Liver (tissue), 9 donors: Measurements from ENCODE around the gene ERI2. TPM values are rescaled to one million over a fixed set of nuclear protein-coding genes. Genes with fewer than 3 reads are reported as not detected.
"Not testable (repeated sequence)": the region's sequence is repeated elsewhere in the genome, so short reads cannot be mapped to it uniquely, and the experiment has no call there.

Experiments used
- DNase-seq: peaks from one replicate; pipeline ENCODE4 v3.0.0-alpha.2; 2017; ENCODE audit warnings: low spot score
- H3K27ac ChIP-seq, 2 donors: one replicate each; pipeline ENCODE4 v1.7.0; 2013; ENCODE audit warnings: inconsistent platforms in 2 of 2, low read length in 2 of 2, control low read depth in 1 of 2, low read depth in 1 of 2, mild to moderate bottlenecking in 1 of 2
- H3K27me3 ChIP-seq, 4 donors: one replicate each; pipeline versions ENCODE4 v1.6.1 to v1.7.0; 2013; ENCODE audit warnings: low read length in 3 of 4, inconsistent platforms in 1 of 4, mild to moderate bottlenecking in 1 of 4, moderate library complexity in 1 of 4; ENCODE audit not compliant: control insufficient read depth in 4 of 4, insufficient read depth in 4 of 4
- H3K36me3 ChIP-seq, 4 donors: one replicate each; pipeline versions ENCODE4 v1.6.1 to v1.7.0; 2013; ENCODE audit warnings: low read length in 3 of 4, mild to moderate bottlenecking in 3 of 4, low read depth in 1 of 4, moderate library complexity in 1 of 4; ENCODE audit not compliant: control insufficient read depth in 4 of 4, insufficient read depth in 3 of 4
- H3K4me1 ChIP-seq, 4 donors: one replicate each; pipeline versions ENCODE4 v1.6.1 to v1.7.0; 2013; ENCODE audit warnings: low read length in 3 of 4, mild to moderate bottlenecking in 3 of 4, moderate library complexity in 1 of 4; ENCODE audit not compliant: control insufficient read depth in 4 of 4, insufficient read depth in 4 of 4
- H3K4me3 ChIP-seq, 3 donors: one replicate each; pipeline versions ENCODE4 v1.6.1 to v1.7.0; 2013; ENCODE audit warnings: low read length in 3 of 3, control low read depth in 1 of 3, low read depth in 1 of 3, mild to moderate bottlenecking in 1 of 3
- H3K9ac ChIP-seq, 2 donors: one replicate each; pipeline ENCODE4 v1.7.0; 2013; ENCODE audit warnings: low read length in 2 of 2, mild to moderate bottlenecking in 2 of 2, moderate library complexity in 2 of 2, control low read depth in 1 of 2, low read depth in 1 of 2
- H3K9me3 ChIP-seq, 4 donors: one replicate each; pipeline versions ENCODE4 v1.6.1 to v1.7.0; 2013; ENCODE audit warnings: low read length in 3 of 4; ENCODE audit not compliant: control insufficient read depth in 4 of 4
- ATF3 ChIP-seq: IDR thresholded peaks from 2 replicates; pipeline ENCODE4 v1.6.1; 2016; ENCODE audit warnings: antibody characterized with exemption
- CTCF ChIP-seq: fragments of 150-350 bp; IDR thresholded peaks from 2 replicates; pipeline ENCODE4 v1.5.1; 2017; ENCODE audit warnings: improper control_type of control experiment, low read depth, low read length; ENCODE audit not compliant: missing input control
- EGR1 ChIP-seq, 2 donors: IDR thresholded peaks; 2 replicates each; pipeline ENCODE4 v1.6.1; 2016 to 2018; ENCODE audit warnings: antibody characterized with exemption in 2 of 2, low read depth in 2 of 2
- FOXA1 ChIP-seq: IDR thresholded peaks from 2 replicates; pipeline ENCODE4 v1.6.1; 2016; ENCODE audit warnings: antibody characterized with exemption
- FOXA2 ChIP-seq: IDR thresholded peaks from 2 replicates; pipeline ENCODE4 v1.6.1; 2016; ENCODE audit warnings: antibody characterized with exemption
- GABPA ChIP-seq, 2 donors: IDR thresholded peaks in 1 of 2; conservative IDR thresholded peaks in 1 of 2; 2 replicates each; pipeline ENCODE4 v1.6.1; 2016; ENCODE audit warnings: antibody characterized with exemption in 2 of 2, mild to moderate bottlenecking in 1 of 2, moderate library complexity in 1 of 2
- HNF4A ChIP-seq, 2 donors: conservative IDR thresholded peaks; 2 replicates each; pipeline ENCODE4 v1.6.1; 2016; ENCODE audit warnings: antibody characterized with exemption in 2 of 2, mild to moderate bottlenecking in 2 of 2
- HNF4G ChIP-seq: IDR thresholded peaks from 2 replicates; pipeline ENCODE4 v1.6.1; 2016; ENCODE audit warnings: antibody characterized with exemption
- JUND ChIP-seq, 2 donors: IDR thresholded peaks; 2 replicates each; pipeline ENCODE4 v1.6.1; 2016; ENCODE audit warnings: antibody characterized with exemption in 2 of 2
- MAX ChIP-seq: IDR thresholded peaks from 2 replicates; pipeline ENCODE4 v1.6.1; 2016; ENCODE audit warnings: antibody characterized with exemption
- NR2F2 ChIP-seq: IDR thresholded peaks from 2 replicates; pipeline ENCODE4 v1.6.1; 2016; ENCODE audit warnings: antibody characterized with exemption
- RXRA ChIP-seq, 2 donors: IDR thresholded peaks; 2 replicates each; pipeline ENCODE4 v1.6.1; 2017 to 2018; ENCODE audit warnings: antibody characterized with exemption in 2 of 2, mild to moderate bottlenecking in 1 of 2
- SP1 ChIP-seq: IDR thresholded peaks from 2 replicates; pipeline ENCODE4 v1.6.1; 2018; ENCODE audit warnings: antibody characterized with exemption, mild to moderate bottlenecking
- TAF1 ChIP-seq: conservative IDR thresholded peaks from 2 replicates; pipeline ENCODE4 v1.6.1; 2016; ENCODE audit warnings: antibody characterized with exemption, mild to moderate bottlenecking
- YY1 ChIP-seq: IDR thresholded peaks from 2 replicates; pipeline ENCODE4 v1.6.1; 2016; ENCODE audit warnings: antibody characterized with exemption, mild to moderate bottlenecking
- WGBS: extraction: QIAGEN DNeasy Blood & Tissue Kit; methylation state at CpG from one replicate; pipeline ENCODE4 v1.1.7; 2013; 5-methylcytosine and 5-hydroxymethylcytosine counted together
- polyA plus RNA-seq, 2 donors: library from polyadenylated mRNA; stranded (reverse) in 1 of 2; unstranded in 1 of 2; fragments of 200-250 nt in 1 of 2; fragments of >200 nt in 1 of 2; fragmentation: Nextera tagmentation in 1 of 2; extraction: Ambion mirVana in 1 of 2; gene quantifications; one replicate each; pipeline versions ENCODE4 v1.2.1 to v1.2.3, GENCODE V29; 2013 to 2015
- total RNA-seq, 2 donors: library from RNA; depleted of rRNA; stranded (reverse); fragments of >200 nt; gene quantifications; one replicate each; pipeline ENCODE4 v1.2.3, GENCODE V29; 2014
- TF ChIP-seq, protein P1 (sequence below): IDR thresholded peaks from 2 replicates; pipeline ENCODE4 v1.6.1; 2016; ENCODE audit warnings: antibody characterized with exemption, mild to moderate bottlenecking
- TF ChIP-seq, protein P2 (sequence below): IDR thresholded peaks from 2 replicates; pipeline ENCODE4 v1.6.1; 2016; ENCODE audit warnings: antibody characterized with exemption
- donor health status: healthy.
- donor health status: healthy.
- donor health status: healthy.
- donor health status: healthy.
- donor health status: healthy.

Gene ERI2
- total and polyA plus RNA-seq, 4 donors: 8.8 to 79.1 (median 19.1) TPM

DNA sequence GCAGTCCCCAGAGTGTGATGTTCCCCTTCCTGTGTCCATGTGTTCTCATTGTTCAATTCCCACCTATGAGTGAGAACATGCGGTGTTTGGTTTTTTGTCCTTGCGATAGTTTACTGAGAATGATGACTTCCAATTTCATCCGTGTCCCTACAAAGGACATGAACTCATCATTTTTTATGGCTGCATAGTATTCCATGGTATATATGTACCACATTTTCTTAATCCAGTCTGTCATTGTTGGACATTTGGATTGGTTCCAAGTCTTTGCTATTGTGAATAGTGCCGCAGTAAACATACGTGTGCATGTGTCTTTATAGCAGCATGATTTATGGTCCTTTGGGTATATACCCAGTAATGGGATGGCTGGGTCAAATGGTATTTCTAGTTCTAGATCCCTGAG, 50.5 kb downstream of the ERI2 start:
- H3K36me3 ChIP-seq, H3K4me3 ChIP-seq, H3K9me3 ChIP-seq, H3K4me1 ChIP-seq, DNase-seq, H3K27ac ChIP-seq, H3K9ac ChIP-seq, H3K27me3 ChIP-seq: not testable (repeated sequence)
- WGBS: 86% methylated on average over 3 of the region's 5 CpGs

DNA sequence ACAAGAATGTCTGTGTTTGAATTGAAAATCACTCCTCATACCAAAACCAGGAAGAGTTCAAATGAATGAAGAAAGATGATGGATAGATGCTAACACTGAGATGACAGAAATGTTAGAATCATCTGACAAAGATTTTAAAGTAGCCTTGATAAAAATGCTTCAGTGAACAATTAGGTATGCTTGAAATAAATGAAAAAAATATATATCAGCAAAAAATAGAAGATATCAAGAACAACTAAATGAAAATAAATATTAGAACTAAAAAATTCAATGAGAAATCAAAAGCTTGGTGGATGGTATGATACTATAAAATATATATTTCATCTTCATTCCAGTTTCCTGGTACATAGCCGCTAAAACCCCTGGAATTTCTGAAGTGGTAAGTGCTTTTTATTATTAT, 51.0 kb downstream of the ERI2 start:
- Histone ChIP-seq H3K9me3 (no peaks in the 10 kb centered on the region), H3K27me3 (no peaks in the 10 kb centered on the region), H3K36me3 (no peaks in the 10 kb centered on the region), H3K4me3 (no peak overlapping the region), H3K9ac (no peak overlapping the region), H3K27ac (no peak overlapping the region), H3K4me1 (no peaks in the 10 kb centered on the region)
- TF ChIP-seq EGR1 (IDR thresholded peaks at IDR 0.05; ENCODE audit: low read depth in 2 of 2) (no peak), JUND (IDR thresholded peaks at IDR 0.05) (no peak), NR2F2 (no peak), GABPA (IDR thresholded peaks at IDR 0.05 in 1 of 2, conservative IDR thresholded peaks at IDR 0.05 in 1 of 2) (no peak), HNF4G (no peak), ATF3 (no peak), YY1 (no peak), FOXA1 (no peak), SP1 (no peak), MAX (no peak), FOXA2 (no peak)
- TF ChIP-seq, protein P1, sequence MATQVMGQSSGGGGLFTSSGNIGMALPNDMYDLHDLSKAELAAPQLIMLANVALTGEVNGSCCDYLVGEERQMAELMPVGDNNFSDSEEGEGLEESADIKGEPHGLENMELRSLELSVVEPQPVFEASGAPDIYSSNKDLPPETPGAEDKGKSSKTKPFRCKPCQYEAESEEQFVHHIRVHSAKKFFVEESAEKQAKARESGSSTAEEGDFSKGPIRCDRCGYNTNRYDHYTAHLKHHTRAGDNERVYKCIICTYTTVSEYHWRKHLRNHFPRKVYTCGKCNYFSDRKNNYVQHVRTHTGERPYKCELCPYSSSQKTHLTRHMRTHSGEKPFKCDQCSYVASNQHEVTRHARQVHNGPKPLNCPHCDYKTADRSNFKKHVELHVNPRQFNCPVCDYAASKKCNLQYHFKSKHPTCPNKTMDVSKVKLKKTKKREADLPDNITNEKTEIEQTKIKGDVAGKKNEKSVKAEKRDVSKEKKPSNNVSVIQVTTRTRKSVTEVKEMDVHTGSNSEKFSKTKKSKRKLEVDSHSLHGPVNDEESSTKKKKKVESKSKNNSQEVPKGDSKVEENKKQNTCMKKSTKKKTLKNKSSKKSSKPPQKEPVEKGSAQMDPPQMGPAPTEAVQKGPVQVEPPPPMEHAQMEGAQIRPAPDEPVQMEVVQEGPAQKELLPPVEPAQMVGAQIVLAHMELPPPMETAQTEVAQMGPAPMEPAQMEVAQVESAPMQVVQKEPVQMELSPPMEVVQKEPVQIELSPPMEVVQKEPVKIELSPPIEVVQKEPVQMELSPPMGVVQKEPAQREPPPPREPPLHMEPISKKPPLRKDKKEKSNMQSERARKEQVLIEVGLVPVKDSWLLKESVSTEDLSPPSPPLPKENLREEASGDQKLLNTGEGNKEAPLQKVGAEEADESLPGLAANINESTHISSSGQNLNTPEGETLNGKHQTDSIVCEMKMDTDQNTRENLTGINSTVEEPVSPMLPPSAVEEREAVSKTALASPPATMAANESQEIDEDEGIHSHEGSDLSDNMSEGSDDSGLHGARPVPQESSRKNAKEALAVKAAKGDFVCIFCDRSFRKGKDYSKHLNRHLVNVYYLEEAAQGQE: no peak
- TF ChIP-seq, protein P2, sequence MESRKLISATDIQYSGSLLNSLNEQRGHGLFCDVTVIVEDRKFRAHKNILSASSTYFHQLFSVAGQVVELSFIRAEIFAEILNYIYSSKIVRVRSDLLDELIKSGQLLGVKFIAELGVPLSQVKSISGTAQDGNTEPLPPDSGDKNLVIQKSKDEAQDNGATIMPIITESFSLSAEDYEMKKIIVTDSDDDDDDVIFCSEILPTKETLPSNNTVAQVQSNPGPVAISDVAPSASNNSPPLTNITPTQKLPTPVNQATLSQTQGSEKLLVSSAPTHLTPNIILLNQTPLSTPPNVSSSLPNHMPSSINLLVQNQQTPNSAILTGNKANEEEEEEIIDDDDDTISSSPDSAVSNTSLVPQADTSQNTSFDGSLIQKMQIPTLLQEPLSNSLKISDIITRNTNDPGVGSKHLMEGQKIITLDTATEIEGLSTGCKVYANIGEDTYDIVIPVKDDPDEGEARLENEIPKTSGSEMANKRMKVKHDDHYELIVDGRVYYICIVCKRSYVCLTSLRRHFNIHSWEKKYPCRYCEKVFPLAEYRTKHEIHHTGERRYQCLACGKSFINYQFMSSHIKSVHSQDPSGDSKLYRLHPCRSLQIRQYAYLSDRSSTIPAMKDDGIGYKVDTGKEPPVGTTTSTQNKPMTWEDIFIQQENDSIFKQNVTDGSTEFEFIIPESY: no peak
- WGBS: 95% methylated on average over 1 of the region's 1 CpG
- DNase-seq: no peak

- whole genome bisulfite sequencing: 92% methylated on average over 1 of the region's 1 CpG
- no peaks in the 10 kb centered on the region for H3K27me3 ChIP-seq
- H3K4me1 ChIP-seq: no peaks in the 10 kb centered on the region
- no peak for DNase-seq
- H3K9ac ChIP-seq: no peak overlapping the region
- H3K36me3 ChIP-seq: no peaks in the 10 kb centered on the region
- H3K9me3 ChIP-seq: no peaks in the 10 kb centered on the region
- no peak overlapping the region for H3K4me3 ChIP-seq
- no peak overlapping the region for H3K27ac ChIP-seq
- TF ChIP-seq YY1 (no peak), RXRA (IDR thresholded peaks at IDR 0.05) (no peak), HNF4A (conservative IDR thresholded peaks at IDR 0.05) (no peak), MAX (no peak), FOXA2 (no peak), FOXA1 (no peak), CTCF (no peak), TAF1 (no peak)
- TF ChIP-seq, protein P2: no peak
Observed at GRCh38 chr16:20753727-20754126, 52.5 kb downstream of the ERI2 start.
